ENCODE measurements around the gene MTIF2.

Gene MTIF2

GRCh38 chr2:55224761-55225261 is 44.2 kb downstream of the MTIF2 start:
- no peaks in the 10 kb centered on the region for H3K36me3 ChIP-seq
- DNase-seq = no peak
- no peaks in the 10 kb centered on the region for H3K9me3 ChIP-seq
- H3K4me1 ChIP-seq = peaks cover 0 to 7% (median 2%) of the 10 kb centered on the region in 4 donors
- TF ChIP-seq CTCF (IDR thresholded peaks at IDR 0.05) = no peak
- no peak overlapping the region for H3K4me3 ChIP-seq
- H3K27me3 ChIP-seq = no peaks in the 10 kb centered on the region
- peak overlapping the region in 1 of 2 donors; percentile 94 for H3K27ac ChIP-seq
- intact Hi-C loops (cut with DNase I; ENCODE audit: low total_unique reads) = no loop called here

GRCh38 chr2:55223958-55224760 is 44.9 kb downstream of the MTIF2 start:
- Histone ChIP-seq H3K27ac (peak overlapping the region; percentile 92 to 94), H3K9me3 (no peaks in the 10 kb centered on the region), H3K4me1 (peaks cover 0 to 7% (median 2%) of the 10 kb centered on the region in 4 donors), H3K27me3 (no peaks in the 10 kb centered on the region), H3K4me3 (peak overlapping the region; percentile 90 to 92), H3K36me3 (no peaks in the 10 kb centered on the region)
- TF ChIP-seq CTCF (IDR thresholded peaks at IDR 0.05) = no peak
- no peak for DNase-seq
- intact Hi-C loops (cut with DNase I; ENCODE audit: low total_unique reads) = no loop called here

- intact Hi-C loops (cut with DNase I; ENCODE audit: low total_unique reads) = no loop called here
- Histone ChIP-seq H3K9me3 (no peaks in the 10 kb centered on the region), H3K4me3 (no peak overlapping the region), H3K36me3 (no peaks in the 10 kb centered on the region), H3K27me3 (no peaks in the 10 kb centered on the region), H3K27ac (no peak overlapping the region), H3K4me1 (no peaks in the 10 kb centered on the region)
- TF ChIP-seq CTCF (IDR thresholded peaks at IDR 0.05) = no peak
- no peak for DNase-seq
These were observed 55.2 kb downstream of the MTIF2 start for GRCh38 chr2:55213822-55214221.

GRCh38 chr2:55204950-55205349 is 64.1 kb downstream of the MTIF2 start:
- no peak overlapping the region for H3K27ac ChIP-seq
- DNase-seq = no peak
- no peaks in the 10 kb centered on the region for H3K9me3 ChIP-seq
- intact Hi-C loops (cut with DNase I; ENCODE audit: low total_unique reads) = no loop called here
- H3K4me3 ChIP-seq = no peak overlapping the region
- TF ChIP-seq CTCF (IDR thresholded peaks at IDR 0.05) = no peak
- H3K4me1 ChIP-seq = no peaks in the 10 kb centered on the region
- H3K36me3 ChIP-seq = peaks cover 12 to 19% (median 13%) of the 10 kb centered on the region in 3 donors
- H3K27me3 ChIP-seq = no peaks in the 10 kb centered on the region

GRCh38 chr2:55204536-55204935 is 64.5 kb downstream of the MTIF2 start:
- no peak overlapping the region for H3K4me3 ChIP-seq
- H3K36me3 ChIP-seq = peaks cover 12 to 23% (median 17%) of the 10 kb centered on the region in 3 donors
- H3K27ac ChIP-seq = no peak overlapping the region
- no peaks in the 10 kb centered on the region for H3K27me3 ChIP-seq
- TF ChIP-seq CTCF (IDR thresholded peaks at IDR 0.05) = no peak
- H3K4me1 ChIP-seq = no peaks in the 10 kb centered on the region
- intact Hi-C loops (cut with DNase I; ENCODE audit: low total_unique reads) = no loop called here
- H3K9me3 ChIP-seq = no peaks in the 10 kb centered on the region
- DNase-seq = no peak
